ENCODE data around the gene ADCY5. TPM values are rescaled to one million over a fixed set of nuclear protein-coding genes. Genes with fewer than 3 reads are reported as not detected.
A peak's percentile ranks its signal among the peaks of the same experiment; 100 is the strongest.

Gene ADCY5
- total and polyA plus RNA-seq, 4 donors, result 0.74 to 6.6 (median 2.9) TPM

DNA sequence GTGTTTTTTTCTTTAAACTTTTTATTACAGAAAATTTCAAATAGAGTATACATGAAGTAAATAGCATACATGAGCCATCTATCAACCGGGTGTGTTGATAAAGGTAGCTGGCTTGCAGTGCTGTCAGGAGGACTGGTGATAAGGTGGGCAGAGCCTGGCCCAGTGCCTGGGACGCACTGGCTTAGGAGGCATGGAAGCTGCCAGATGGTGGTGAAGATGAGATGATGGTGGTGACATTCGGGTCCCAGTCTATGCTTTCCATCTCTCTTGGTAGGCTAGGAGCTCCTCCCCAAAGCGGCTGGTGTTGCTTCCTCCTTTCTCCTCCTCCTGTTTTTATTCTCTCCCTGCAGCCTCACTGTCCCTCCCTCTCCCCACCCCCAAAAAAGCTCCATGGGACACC lies 101.7 kb downstream of the ADCY5 start:
- WGBS, result 76% methylated on average over 4 of the region's 4 CpGs

DNA sequence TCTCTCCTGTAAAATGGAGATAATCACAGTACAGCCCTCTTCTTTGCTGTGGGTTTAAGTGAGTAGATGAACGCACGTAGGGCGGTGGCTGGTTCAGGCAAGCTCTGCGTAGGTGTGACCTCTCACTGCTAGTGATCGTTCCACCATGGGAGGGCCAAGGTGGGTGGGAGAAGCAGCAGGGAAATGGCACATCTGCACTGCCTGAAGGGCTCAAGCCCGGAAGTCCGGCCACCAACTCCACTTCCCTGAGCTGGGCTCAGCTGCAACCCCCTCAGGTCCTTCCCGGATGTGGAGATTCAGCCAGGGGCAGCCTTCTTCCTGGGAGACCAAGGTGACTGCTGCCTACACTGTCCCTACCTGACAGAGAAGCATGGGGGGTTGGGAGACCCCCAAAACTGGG lies 102.9 kb downstream of the ADCY5 start:
- H3K4me3 ChIP-seq (ENCODE audit: low read depth in 1 of 3, low read length in 3 of 3), result no peak overlapping the region
- H3K27me3 ChIP-seq (ENCODE audit: control insufficient read depth in 4 of 4, insufficient read depth in 4 of 4, low read length in 3 of 4), result no peaks in the 10 kb centered on the region
- no peak overlapping the region for H3K27ac ChIP-seq (ENCODE audit: low read depth in 1 of 2, low read length in 2 of 2)
- no peak overlapping the region for H3K9ac ChIP-seq (ENCODE audit: low read depth in 1 of 2, low read length in 2 of 2)
- 86% methylated on average over 8 of the region's 8 CpGs for WGBS
- H3K36me3 ChIP-seq (ENCODE audit: control insufficient read depth in 4 of 4, insufficient read depth in 3 of 4, low read depth in 1 of 4, low read length in 3 of 4), result no peaks in the 10 kb centered on the region
- no peaks in the 10 kb centered on the region for H3K4me1 ChIP-seq (ENCODE audit: control insufficient read depth in 4 of 4, insufficient read depth in 4 of 4, low read length in 3 of 4)
- no peak for DNase-seq (ENCODE audit: low spot score)
- TF ChIP-seq GABPA (IDR thresholded peaks at IDR 0.05 in 1 of 2, conservative IDR thresholded peaks at IDR 0.05 in 1 of 2), result no peak
- TF ChIP-seq TAF1 (conservative IDR thresholded peaks at IDR 0.05), result no peak
- TF ChIP-seq, protein P1, sequence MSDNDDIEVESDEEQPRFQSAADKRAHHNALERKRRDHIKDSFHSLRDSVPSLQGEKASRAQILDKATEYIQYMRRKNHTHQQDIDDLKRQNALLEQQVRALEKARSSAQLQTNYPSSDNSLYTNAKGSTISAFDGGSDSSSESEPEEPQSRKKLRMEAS (IDR thresholded peaks at IDR 0.05), result no peak
- no peak for TF ChIP-seq HNF4A (conservative IDR thresholded peaks at IDR 0.05)
- TF ChIP-seq NR2F2 (IDR thresholded peaks at IDR 0.05), result no peak
- no peak for TF ChIP-seq RXRA (IDR thresholded peaks at IDR 0.05)
- no peak for TF ChIP-seq JUND (IDR thresholded peaks at IDR 0.05)
- TF ChIP-seq, protein P2, sequence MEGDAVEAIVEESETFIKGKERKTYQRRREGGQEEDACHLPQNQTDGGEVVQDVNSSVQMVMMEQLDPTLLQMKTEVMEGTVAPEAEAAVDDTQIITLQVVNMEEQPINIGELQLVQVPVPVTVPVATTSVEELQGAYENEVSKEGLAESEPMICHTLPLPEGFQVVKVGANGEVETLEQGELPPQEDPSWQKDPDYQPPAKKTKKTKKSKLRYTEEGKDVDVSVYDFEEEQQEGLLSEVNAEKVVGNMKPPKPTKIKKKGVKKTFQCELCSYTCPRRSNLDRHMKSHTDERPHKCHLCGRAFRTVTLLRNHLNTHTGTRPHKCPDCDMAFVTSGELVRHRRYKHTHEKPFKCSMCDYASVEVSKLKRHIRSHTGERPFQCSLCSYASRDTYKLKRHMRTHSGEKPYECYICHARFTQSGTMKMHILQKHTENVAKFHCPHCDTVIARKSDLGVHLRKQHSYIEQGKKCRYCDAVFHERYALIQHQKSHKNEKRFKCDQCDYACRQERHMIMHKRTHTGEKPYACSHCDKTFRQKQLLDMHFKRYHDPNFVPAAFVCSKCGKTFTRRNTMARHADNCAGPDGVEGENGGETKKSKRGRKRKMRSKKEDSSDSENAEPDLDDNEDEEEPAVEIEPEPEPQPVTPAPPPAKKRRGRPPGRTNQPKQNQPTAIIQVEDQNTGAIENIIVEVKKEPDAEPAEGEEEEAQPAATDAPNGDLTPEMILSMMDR (IDR thresholded peaks at IDR 0.05; ENCODE audit: low read depth, low read length, missing input control), result no peak
- TF ChIP-seq HNF4G (IDR thresholded peaks at IDR 0.05), result no peak
- TF ChIP-seq EGR1 (IDR thresholded peaks at IDR 0.05; ENCODE audit: low read depth in 2 of 2), result no peak
- no peak for TF ChIP-seq YY1 (IDR thresholded peaks at IDR 0.05)
- TF ChIP-seq, protein P3, sequence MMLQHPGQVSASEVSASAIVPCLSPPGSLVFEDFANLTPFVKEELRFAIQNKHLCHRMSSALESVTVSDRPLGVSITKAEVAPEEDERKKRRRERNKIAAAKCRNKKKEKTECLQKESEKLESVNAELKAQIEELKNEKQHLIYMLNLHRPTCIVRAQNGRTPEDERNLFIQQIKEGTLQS (IDR thresholded peaks at IDR 0.05), result no peak
- TF ChIP-seq FOXA2 (IDR thresholded peaks at IDR 0.05), result no peak
- no peak for TF ChIP-seq FOXA1 (IDR thresholded peaks at IDR 0.05)
- no peak for TF ChIP-seq SP1 (IDR thresholded peaks at IDR 0.05)
- no peak for TF ChIP-seq RAD21 (IDR thresholded peaks at IDR 0.05)
- TF ChIP-seq, protein P4, sequence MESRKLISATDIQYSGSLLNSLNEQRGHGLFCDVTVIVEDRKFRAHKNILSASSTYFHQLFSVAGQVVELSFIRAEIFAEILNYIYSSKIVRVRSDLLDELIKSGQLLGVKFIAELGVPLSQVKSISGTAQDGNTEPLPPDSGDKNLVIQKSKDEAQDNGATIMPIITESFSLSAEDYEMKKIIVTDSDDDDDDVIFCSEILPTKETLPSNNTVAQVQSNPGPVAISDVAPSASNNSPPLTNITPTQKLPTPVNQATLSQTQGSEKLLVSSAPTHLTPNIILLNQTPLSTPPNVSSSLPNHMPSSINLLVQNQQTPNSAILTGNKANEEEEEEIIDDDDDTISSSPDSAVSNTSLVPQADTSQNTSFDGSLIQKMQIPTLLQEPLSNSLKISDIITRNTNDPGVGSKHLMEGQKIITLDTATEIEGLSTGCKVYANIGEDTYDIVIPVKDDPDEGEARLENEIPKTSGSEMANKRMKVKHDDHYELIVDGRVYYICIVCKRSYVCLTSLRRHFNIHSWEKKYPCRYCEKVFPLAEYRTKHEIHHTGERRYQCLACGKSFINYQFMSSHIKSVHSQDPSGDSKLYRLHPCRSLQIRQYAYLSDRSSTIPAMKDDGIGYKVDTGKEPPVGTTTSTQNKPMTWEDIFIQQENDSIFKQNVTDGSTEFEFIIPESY (IDR thresholded peaks at IDR 0.05), result no peak
- TF ChIP-seq, protein P5, sequence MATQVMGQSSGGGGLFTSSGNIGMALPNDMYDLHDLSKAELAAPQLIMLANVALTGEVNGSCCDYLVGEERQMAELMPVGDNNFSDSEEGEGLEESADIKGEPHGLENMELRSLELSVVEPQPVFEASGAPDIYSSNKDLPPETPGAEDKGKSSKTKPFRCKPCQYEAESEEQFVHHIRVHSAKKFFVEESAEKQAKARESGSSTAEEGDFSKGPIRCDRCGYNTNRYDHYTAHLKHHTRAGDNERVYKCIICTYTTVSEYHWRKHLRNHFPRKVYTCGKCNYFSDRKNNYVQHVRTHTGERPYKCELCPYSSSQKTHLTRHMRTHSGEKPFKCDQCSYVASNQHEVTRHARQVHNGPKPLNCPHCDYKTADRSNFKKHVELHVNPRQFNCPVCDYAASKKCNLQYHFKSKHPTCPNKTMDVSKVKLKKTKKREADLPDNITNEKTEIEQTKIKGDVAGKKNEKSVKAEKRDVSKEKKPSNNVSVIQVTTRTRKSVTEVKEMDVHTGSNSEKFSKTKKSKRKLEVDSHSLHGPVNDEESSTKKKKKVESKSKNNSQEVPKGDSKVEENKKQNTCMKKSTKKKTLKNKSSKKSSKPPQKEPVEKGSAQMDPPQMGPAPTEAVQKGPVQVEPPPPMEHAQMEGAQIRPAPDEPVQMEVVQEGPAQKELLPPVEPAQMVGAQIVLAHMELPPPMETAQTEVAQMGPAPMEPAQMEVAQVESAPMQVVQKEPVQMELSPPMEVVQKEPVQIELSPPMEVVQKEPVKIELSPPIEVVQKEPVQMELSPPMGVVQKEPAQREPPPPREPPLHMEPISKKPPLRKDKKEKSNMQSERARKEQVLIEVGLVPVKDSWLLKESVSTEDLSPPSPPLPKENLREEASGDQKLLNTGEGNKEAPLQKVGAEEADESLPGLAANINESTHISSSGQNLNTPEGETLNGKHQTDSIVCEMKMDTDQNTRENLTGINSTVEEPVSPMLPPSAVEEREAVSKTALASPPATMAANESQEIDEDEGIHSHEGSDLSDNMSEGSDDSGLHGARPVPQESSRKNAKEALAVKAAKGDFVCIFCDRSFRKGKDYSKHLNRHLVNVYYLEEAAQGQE (IDR thresholded peaks at IDR 0.05), result no peak
- no peaks in the 10 kb centered on the region for H3K9me3 ChIP-seq (ENCODE audit: control insufficient read depth in 4 of 4, low read length in 3 of 4)

More for the DNA sequence above, 101.7 kb downstream of the ADCY5 start:
- Histone ChIP-seq H3K9ac (ENCODE audit: low read depth in 1 of 2, low read length in 2 of 2) (no peak overlapping the region), H3K27me3 (ENCODE audit: control insufficient read depth in 4 of 4, insufficient read depth in 4 of 4, low read length in 3 of 4) (no peaks in the 10 kb centered on the region), H3K27ac (ENCODE audit: low read depth in 1 of 2, low read length in 2 of 2) (peak overlapping the region in 1 of 2 donors; percentile 31), H3K4me3 (ENCODE audit: low read depth in 1 of 3, low read length in 3 of 3) (no peak overlapping the region), H3K9me3 (ENCODE audit: control insufficient read depth in 4 of 4, low read length in 3 of 4) (no peaks in the 10 kb centered on the region), H3K4me1 (ENCODE audit: control insufficient read depth in 4 of 4, insufficient read depth in 4 of 4, low read length in 3 of 4) (no peaks in the 10 kb centered on the region), H3K36me3 (ENCODE audit: control insufficient read depth in 4 of 4, insufficient read depth in 3 of 4, low read depth in 1 of 4, low read length in 3 of 4) (no peaks in the 10 kb centered on the region)
- no peak for DNase-seq (ENCODE audit: low spot score)
- TF ChIP-seq, protein P1 (IDR thresholded peaks at IDR 0.05), result no peak
- TF ChIP-seq YY1 (IDR thresholded peaks at IDR 0.05) (no peak), SP1 (IDR thresholded peaks at IDR 0.05) (no peak), HNF4A (conservative IDR thresholded peaks at IDR 0.05) (no peak), RAD21 (IDR thresholded peaks at IDR 0.05) (no peak)
- TF ChIP-seq, protein P3 (IDR thresholded peaks at IDR 0.05), result no peak

All from liver (tissue), 9 donors.